H1 (cell line): Measurements from ENCODE around the gene KLRC3. TPM values are rescaled to one million over a fixed set of nuclear protein-coding genes. Genes with fewer than 3 reads are reported as not detected.

Experiments used
- CTCF ChIA-PET: fragments of 300-600 bp; sonication (Branson Sonifier 250); formaldehyde crosslinking; loops from one replicate; lab custom pipeline; 2021; ENCODE audit not compliant: partially characterized antibody; lab: Charles Lee
- POLR2A ChIA-PET: fragments of 300-600 bp; sonication (Branson Sonifier 250); formaldehyde crosslinking; loops from one replicate; lab custom pipeline; 2021; ENCODE audit warnings: inconsistent platforms; ENCODE audit not compliant: partially characterized antibody; lab: Charles Lee
- DNase-seq, 2 experiments: peaks; one replicate each; pipeline versions ENCODE4 v3.0.0 to v3.0.0-alpha.2; 2010 to 2022; ENCODE audit warnings: low spot score in 2 of 2, low read depth in 1 of 2, mixed read lengths in 1 of 2
- FAIRE-seq: peaks from 2 replicates; lab custom pipeline; 2011; peaks lifted over from hg19 to GRCh38; lab: Jason Lieb, UNC
- H2AFZ ChIP-seq: 2 replicates; pipeline ENCODE4 v1.8.1; 2012; ENCODE audit warnings: low read length, inconsistent platforms
- H2AK5ac ChIP-seq: 2 replicates; pipeline ENCODE4 v1.6.1; 2013; ENCODE audit warnings: low read depth, low read length
- H2BK120ac ChIP-seq: replicated peaks from 2 replicates; pipeline ENCODE3; 2013; ENCODE audit warnings: low read depth, low read length, inconsistent platforms
- H2BK12ac ChIP-seq: 2 replicates; pipeline ENCODE4 v1.6.1; 2013; ENCODE audit warnings: low read depth, low read length
- H2BK15ac ChIP-seq: 2 replicates; pipeline ENCODE4 v1.6.1; 2013; ENCODE audit warnings: low read length
- H2BK20ac ChIP-seq: 2 replicates; pipeline ENCODE4 v1.6.1; 2013; ENCODE audit warnings: low read length
- H2BK5ac ChIP-seq: 2 replicates; pipeline ENCODE4 v1.6.1; 2013; ENCODE audit warnings: low read depth, low read length
- H3K14ac ChIP-seq: 2 replicates; pipeline ENCODE4 v1.6.1; 2013; ENCODE audit warnings: inconsistent platforms; ENCODE audit not compliant: insufficient read length
- H3K18ac ChIP-seq: 2 replicates; pipeline ENCODE4 v1.6.1; 2013; ENCODE audit warnings: low read length; ENCODE audit errors: extremely low read depth
- H3K23ac ChIP-seq: 2 replicates; pipeline ENCODE4 v1.6.1; 2013; ENCODE audit warnings: inconsistent platforms; ENCODE audit not compliant: insufficient read length
- H3K23me2 ChIP-seq: 2 replicates; pipeline ENCODE4 v1.6.1; 2013; ENCODE audit warnings: low read depth, low read length
- H3K27ac ChIP-seq: 2 replicates; pipeline ENCODE4 v1.6.1; 2011; ENCODE audit warnings: low read depth, low read length, inconsistent platforms
- H3K27me3 ChIP-seq, 4 experiments: replicated peaks in 1 of 4; 1 replicate in 1 of 4; 2 replicates in 3 of 4; pipeline versions ENCODE4 v1.6.1 to v1.8.1; 2011 to 2013; ENCODE audit warnings: low read length in 3 of 4, mild to moderate bottlenecking in 3 of 4, inconsistent platforms in 2 of 4, mixed read lengths in 2 of 4, moderate library complexity in 1 of 4; ENCODE audit not compliant: control insufficient read depth in 3 of 4, insufficient read depth in 3 of 4; ENCODE audit errors: extremely low read depth in 1 of 4
- H3K36me3 ChIP-seq, 4 experiments: 2 replicates each; pipeline versions ENCODE4 v1.6.1 to v1.8.1; 2011 to 2013; ENCODE audit warnings: mild to moderate bottlenecking in 4 of 4, low read length in 3 of 4, moderate library complexity in 2 of 4, control low read depth in 1 of 4, inconsistent platforms in 1 of 4; ENCODE audit not compliant: insufficient read depth in 4 of 4, control insufficient read depth in 2 of 4
- H3K4ac ChIP-seq: replicated peaks from 2 replicates; pipeline ENCODE3; 2013; ENCODE audit warnings: low read length, low read depth, mixed read lengths, inconsistent platforms; ENCODE audit not compliant: insufficient read length
- H3K4me1 ChIP-seq, 4 experiments: replicated peaks in 1 of 4; 1 replicate in 1 of 4; 2 replicates in 3 of 4; pipeline versions ENCODE4 v1.6.1 to v1.8.1; 2011 to 2013; ENCODE audit warnings: low read length in 3 of 4, inconsistent platforms in 2 of 4, mixed read lengths in 1 of 4; ENCODE audit not compliant: insufficient read depth in 4 of 4, control insufficient read depth in 3 of 4
- H3K4me2 ChIP-seq, 2 experiments: 2 replicates each; pipeline versions ENCODE4 v1.6.1 to v1.8.1; 2011 to 2013; ENCODE audit warnings: low read depth in 2 of 2, low read length in 2 of 2, control low read depth in 1 of 2, inconsistent platforms in 1 of 2, mild to moderate bottlenecking in 1 of 2; ENCODE audit not compliant: insufficient read depth in 1 of 2
- H3K4me3 ChIP-seq, 4 experiments: fragments of 200-600, 300-600 bp in 1 of 4; sonication (generic), shearing (Covaris generic), sonication (Bioruptor Twin) in 1 of 4; 2 replicates each; pipeline versions ENCODE4 v1.5.1 to v1.8.1; 2011 to 2016; ENCODE audit warnings: low read length in 4 of 4, low read depth in 3 of 4, control low read depth in 2 of 4, inconsistent platforms in 2 of 4, mild to moderate bottlenecking in 2 of 4, mixed read lengths in 1 of 4, moderate library complexity in 1 of 4; ENCODE audit not compliant: insufficient read depth in 2 of 4; ENCODE audit errors: extremely low read depth in 1 of 4
- H3K56ac ChIP-seq: replicated peaks from 2 replicates; pipeline ENCODE3; 2013; ENCODE audit warnings: low read depth, mild to moderate bottlenecking, mixed read lengths, low read length, inconsistent platforms; ENCODE audit not compliant: insufficient read length
- H3K79me1 ChIP-seq: 2 replicates; pipeline ENCODE4 v1.6.1; 2013; ENCODE audit warnings: low read depth, low read length, control low read depth
- H3K79me2 ChIP-seq, 2 experiments: 2 replicates each; pipeline versions ENCODE4 v1.6.1 to v1.8.1; 2012 to 2013; ENCODE audit warnings: low read length in 2 of 2, mild to moderate bottlenecking in 2 of 2, inconsistent platforms in 1 of 2; ENCODE audit not compliant: insufficient read depth in 2 of 2, control insufficient read depth in 1 of 2
- H3K9ac ChIP-seq, 4 experiments: replicated peaks in 1 of 4; 1 replicate in 1 of 4; 2 replicates in 3 of 4; pipeline versions ENCODE4 v1.6.1 to v1.8.1; 2011 to 2013; ENCODE audit warnings: low read depth in 3 of 4, low read length in 3 of 4, control low read depth in 2 of 4, mild to moderate bottlenecking in 2 of 4, moderate library complexity in 2 of 4, inconsistent platforms in 1 of 4; ENCODE audit errors: extremely low read depth in 1 of 4
- H3K9me3 ChIP-seq, 2 experiments: 2 replicates each; pipeline versions ENCODE4 v1.6.1 to v1.8.1; 2012 to 2013; ENCODE audit warnings: mild to moderate bottlenecking in 2 of 2, moderate library complexity in 2 of 2, control low read depth in 1 of 2, inconsistent platforms in 1 of 2, low read depth in 1 of 2, low read length in 1 of 2, mixed read lengths in 1 of 2; ENCODE audit not compliant: insufficient read depth in 2 of 2
- H4K20me1 ChIP-seq, 2 experiments: replicated peaks in 1 of 2; 2 replicates each; pipeline versions ENCODE3 to v1.8.1; 2011 to 2013; ENCODE audit warnings: inconsistent platforms in 2 of 2, low read length in 2 of 2, mild to moderate bottlenecking in 1 of 2; ENCODE audit not compliant: insufficient read depth in 2 of 2, control insufficient read depth in 1 of 2
- H4K5ac ChIP-seq: 2 replicates; pipeline ENCODE4 v1.6.1; 2013; ENCODE audit warnings: low read length, low read depth, mixed read lengths, inconsistent platforms; ENCODE audit not compliant: insufficient read length
- H4K8ac ChIP-seq: 2 replicates; pipeline ENCODE4 v1.8.0; 2013; ENCODE audit warnings: mild to moderate bottlenecking, moderate library complexity, low read length, inconsistent platforms; ENCODE audit not compliant: insufficient read depth; ENCODE audit errors: extremely low read depth
- H4K91ac ChIP-seq: replicated peaks from 2 replicates; pipeline ENCODE3; 2013; ENCODE audit warnings: low read length, mixed read lengths, inconsistent platforms; ENCODE audit not compliant: insufficient read length
- CEBPB ChIP-seq: IDR thresholded peaks from 2 replicates; pipeline ENCODE4 v1.6.1; 2012; ENCODE audit warnings: low read depth, low read length
- JUN ChIP-seq: IDR thresholded peaks from 2 replicates; pipeline ENCODE4 v1.6.1; 2011; ENCODE audit warnings: low read depth, mild to moderate bottlenecking, improper control_type of control experiment, low read length
- NANOG ChIP-seq: IDR thresholded peaks from 2 replicates; pipeline ENCODE4 v1.6.1; 2011; ENCODE audit warnings: low read length, low read depth, mild to moderate bottlenecking, inconsistent platforms; ENCODE audit not compliant: insufficient read depth, poor library complexity, severe bottlenecking
- SUZ12 ChIP-seq: fragments of 200-600 bp; sonication (generic); IDR thresholded peaks from 2 replicates; pipeline ENCODE4 v1.6.1; 2012; ENCODE audit warnings: mild to moderate bottlenecking, inconsistent platforms, low read length, moderate library complexity, mixed read lengths
- polyA plus RNA-seq, 7 experiments: library from polyadenylated mRNA; depleted of rRNA in 3 of 7; stranded (reverse) in 5 of 7; unstranded in 2 of 7; fragments of >200 nt in 5 of 7; fragments of 200-250 nt in 2 of 7; gene quantifications; 1 replicate in 5 of 7; 2 replicates in 1 of 7; 4 replicates in 1 of 7; pipeline versions ENCODE4 v1.2.1 to v1.2.3, GENCODE V29; 2011 to 2013; ENCODE audit warnings: missing spikeins in 2 of 7, mixed read lengths in 2 of 7
- total RNA-seq: library from RNA; stranded (reverse); fragmentation: NEBNext Ultra II Directional; extraction: Animal tissue kit (Norgen Biotek cat#: 25700); gene quantifications from 2 replicates; pipeline ENCODE4 v1.2.1, GENCODE V29; 2021

KLRC3 gene
- total and polyA plus RNA-seq, 2 of the 8 experiments (the other 6 are each of a cell fraction or from before 2014, with no cell fraction given): not detected

- Histone ChIP-seq H4K91ac (no peak overlapping the region), H2BK12ac (no peak overlapping the region), H2AFZ (no peak overlapping the region), H3K4ac (no peak overlapping the region), H3K9me3 (peaks cover 0 to 5% of the 10 kb centered on the region in 2 experiments; a peak in 1 of 4 replicates), H3K79me1 (no peaks in the 10 kb centered on the region), H3K4me2 (no peak overlapping the region), H3K23ac (no peak overlapping the region), H3K36me3 (no peaks in the 10 kb centered on the region), H3K27ac (no peak overlapping the region), H3K14ac (no peak overlapping the region), H3K9ac (no peak overlapping the region), H3K79me2 (no peaks in the 10 kb centered on the region), H2BK120ac (no peak overlapping the region), H4K5ac (no peak overlapping the region), H3K27me3 (peaks cover 0 to 1% (median 0%) of the 10 kb centered on the region in 4 experiments; a peak in 1 of 7 replicates), H2AK5ac (no peak overlapping the region), H3K4me3 (no peak overlapping the region), H3K4me1 (no peaks in the 10 kb centered on the region), H3K56ac (no peak overlapping the region), H2BK20ac (no peak overlapping the region), H2BK15ac (no peak overlapping the region), H4K8ac (no peak overlapping the region), H2BK5ac (no peak overlapping the region), H3K23me2 (no peaks in the 10 kb centered on the region), H4K20me1 (no peaks in the 10 kb centered on the region), H3K18ac (no peak overlapping the region)
- no peak for FAIRE-seq
- ChIA-PET CTCF (no interaction called here), POLR2A (no interaction called here)
- TF ChIP-seq SUZ12 (no peak), JUN (no peak), NANOG (no peak), CEBPB (no peak)
- no peak for DNase-seq
These were observed 19.6 kb downstream of the KLRC3 start for GRCh38 chr12:10400829-10401228.
